M059J (cell line): Measurements from ENCODE around the gene WWC2. TPM values are rescaled to one million over a fixed set of nuclear protein-coding genes. Genes with fewer than 3 reads are reported as not detected.
A peak's percentile ranks its signal among the peaks of the same experiment; 100 is the strongest.

ENCODE experiments used
- DNase-seq: peaks from one replicate; pipeline ENCODE4 v3.0.0-alpha.2; 2012; ENCODE audit warnings: low read depth
- total RNA-seq: library from RNA; depleted of rRNA; stranded (reverse); fragments of >200 nt; shearing (Covaris generic); gene quantifications from 2 replicates; pipeline ENCODE4 v1.2.3, GENCODE V29; 2014; rRNA removed

WWC2 gene
- total RNA-seq, result 9.0 and 16.7 TPM in 2 replicates

GRCh38 chr4:183098723-183099536 lies at the start of gene WWC2:
Gene WWC2, plus strand, starts transcription at chr4:183099257. Its CDS starts 235 bp downstream, at chr4:183099492.
- peak; percentile 84 for DNase-seq

DNA sequence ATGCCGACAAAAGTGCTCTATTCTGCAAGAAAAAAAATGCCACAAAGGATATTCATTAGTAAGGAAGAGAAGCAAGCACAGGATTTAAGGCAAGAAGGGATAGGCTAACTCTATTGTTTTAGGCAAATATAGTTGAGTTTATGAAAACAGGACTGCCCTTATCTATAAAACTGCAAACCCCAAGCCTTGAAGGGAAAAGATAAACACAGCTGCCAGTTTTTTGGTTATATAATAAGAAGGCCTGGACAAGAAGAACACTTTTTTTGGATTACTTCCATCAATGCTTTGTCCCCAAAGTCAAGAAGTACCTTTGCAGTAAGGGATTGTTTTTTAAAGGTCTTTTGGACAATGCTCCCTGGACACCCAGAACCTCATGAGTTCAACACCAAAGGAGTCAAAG lies 45.4 kb upstream of the WWC2 start:
- no peak for DNase-seq

GRCh38 chr4:183057255-183057654 lies 41.8 kb upstream of the WWC2 start:
- DNase-seq, result no peak

DNA sequence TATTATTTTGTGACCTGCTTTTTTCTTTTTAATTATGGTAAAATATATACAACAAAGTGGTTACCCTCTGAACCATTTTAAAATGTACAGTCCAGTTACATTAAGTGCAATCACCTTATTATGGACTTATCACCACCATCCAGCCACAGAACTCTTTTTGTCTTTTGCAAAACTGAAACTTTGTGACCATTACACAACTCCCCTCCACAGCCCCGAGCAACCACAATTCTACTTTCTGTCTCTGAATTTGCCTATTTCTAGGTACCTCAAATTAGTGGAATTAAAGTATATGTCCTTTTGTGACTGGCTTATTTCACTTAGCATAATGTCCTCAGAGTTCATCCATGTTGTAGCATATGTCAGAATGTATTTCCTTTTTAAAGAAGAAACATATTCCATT lies 39.3 kb upstream of the WWC2 start:
- no peak for DNase-seq

- DNase-seq, result no peak
Observed at GRCh38 chr4:183068502-183068901, 30.6 kb upstream of the WWC2 start.

DNA sequence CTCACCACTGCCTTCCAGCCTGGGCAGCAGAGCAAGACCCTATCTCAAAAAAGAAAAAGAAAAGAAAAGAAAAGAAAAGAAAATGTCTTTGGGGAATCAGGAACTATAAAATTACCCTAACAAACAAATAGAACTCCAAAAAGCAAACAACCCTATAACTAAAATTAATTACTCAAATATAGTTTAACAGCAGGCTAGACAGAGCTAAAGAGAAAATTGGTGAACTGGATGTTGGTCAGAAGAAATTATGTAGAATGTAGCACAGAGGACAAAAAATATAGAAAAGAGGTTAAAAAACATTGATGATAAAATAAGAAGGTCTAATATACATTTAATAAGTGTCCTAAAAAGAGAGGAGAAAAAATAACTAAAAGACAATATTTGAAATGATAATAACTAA lies 27.8 kb upstream of the WWC2 start:
- no peak for DNase-seq

GRCh38 chr4:183072176-183072575 lies 26.9 kb upstream of the WWC2 start:
- DNase-seq, result no peak

- no peak for DNase-seq
Observed at GRCh38 chr4:183073838-183074145, 25.3 kb upstream of the WWC2 start.

DNA sequence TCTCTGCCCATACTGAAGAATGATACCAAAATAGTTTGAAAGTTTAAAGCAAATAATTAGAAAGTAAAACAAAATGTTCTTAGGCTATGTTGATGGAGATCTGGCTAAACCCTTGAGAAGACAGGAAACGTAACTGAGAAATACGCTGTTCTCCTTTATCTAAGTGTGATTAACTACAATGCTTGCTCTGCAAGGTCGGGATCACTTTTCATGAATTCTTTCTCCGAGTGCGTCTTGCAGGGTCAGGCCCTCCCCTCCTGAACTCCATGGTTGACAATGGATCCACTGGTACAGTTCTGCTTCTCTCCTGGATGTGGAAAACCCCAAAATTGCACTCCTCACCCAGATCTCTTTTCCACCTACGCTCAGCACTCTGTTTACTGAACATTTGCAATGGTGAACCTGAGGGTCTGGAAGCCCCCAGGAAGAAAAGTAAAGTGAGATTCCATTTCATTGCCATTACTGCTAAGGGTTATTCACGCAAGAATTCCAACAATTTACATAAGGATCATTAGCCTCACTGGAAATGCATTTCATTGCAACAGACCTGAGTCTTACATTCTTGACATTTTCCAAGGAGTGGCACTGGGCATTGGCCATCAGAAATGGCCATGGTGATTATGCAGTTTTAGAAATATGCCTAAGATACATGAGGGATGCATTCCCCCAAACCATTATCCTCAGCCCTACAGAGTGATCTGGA lies 24.6 kb upstream of the WWC2 start:
- peak; percentile 20 for DNase-seq

DNA sequence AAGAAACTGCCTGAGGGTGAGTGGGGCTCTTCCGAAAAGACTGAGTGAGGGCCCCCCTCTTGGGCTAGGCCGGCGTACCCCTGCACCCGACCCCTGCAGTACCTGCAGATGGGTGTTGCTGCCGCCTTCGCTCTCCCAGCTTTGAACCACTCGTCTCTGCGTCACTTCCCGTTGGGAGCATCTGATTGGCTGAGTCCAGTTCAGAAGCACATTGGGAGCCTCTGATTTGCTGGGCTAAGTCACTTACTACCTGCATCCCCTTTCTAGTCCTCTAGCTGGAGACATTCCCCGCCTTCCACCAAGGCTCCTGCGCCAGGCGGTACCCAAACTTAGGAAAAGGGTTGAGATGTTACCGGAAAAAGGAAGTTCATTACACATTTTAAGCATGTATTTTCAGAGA lies 20.4 kb upstream of the WWC2 start:
- DNase-seq, result no peak

DNA sequence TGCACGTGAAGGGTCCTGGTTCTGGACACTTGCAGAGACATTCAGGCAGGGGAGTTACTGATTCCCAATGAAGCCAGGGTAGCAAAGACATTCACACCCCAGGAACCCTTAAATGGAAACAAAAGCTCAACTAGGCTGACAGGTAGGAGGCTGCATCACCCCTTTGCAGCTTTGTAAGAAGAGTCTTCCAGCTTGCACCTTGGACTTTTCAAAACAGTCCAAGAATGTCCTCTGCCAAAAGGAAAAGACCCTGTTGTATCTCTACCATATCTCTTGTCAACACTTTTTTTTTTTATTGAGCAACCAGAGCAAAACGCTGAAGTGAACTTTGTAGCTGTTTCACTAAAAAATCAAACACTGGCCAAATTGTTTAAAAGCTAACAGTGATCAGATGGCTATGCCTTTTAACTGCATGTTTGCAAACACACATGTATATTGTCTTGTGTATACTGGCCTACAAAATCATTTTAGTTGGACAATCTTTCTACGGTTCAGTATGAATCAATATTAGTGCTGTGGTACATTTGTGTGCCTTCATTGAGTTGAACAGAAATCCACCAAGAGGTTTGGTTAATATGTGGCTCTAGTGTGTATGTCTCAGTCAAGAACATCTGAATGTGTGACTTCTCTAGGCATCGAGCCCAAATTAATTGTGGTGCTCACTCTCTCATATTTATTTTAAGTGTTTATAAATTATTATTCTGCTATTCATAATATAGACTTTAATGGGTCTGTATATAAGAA lies 18.5 kb upstream of the WWC2 start:
- DNase-seq, result no peak

- DNase-seq, result no peak
Observed at GRCh38 chr4:183081116-183081469, 18.0 kb upstream of the WWC2 start.

GRCh38 chr4:183082053-183082452 lies 17.0 kb upstream of the WWC2 start:
- no peak for DNase-seq

DNA sequence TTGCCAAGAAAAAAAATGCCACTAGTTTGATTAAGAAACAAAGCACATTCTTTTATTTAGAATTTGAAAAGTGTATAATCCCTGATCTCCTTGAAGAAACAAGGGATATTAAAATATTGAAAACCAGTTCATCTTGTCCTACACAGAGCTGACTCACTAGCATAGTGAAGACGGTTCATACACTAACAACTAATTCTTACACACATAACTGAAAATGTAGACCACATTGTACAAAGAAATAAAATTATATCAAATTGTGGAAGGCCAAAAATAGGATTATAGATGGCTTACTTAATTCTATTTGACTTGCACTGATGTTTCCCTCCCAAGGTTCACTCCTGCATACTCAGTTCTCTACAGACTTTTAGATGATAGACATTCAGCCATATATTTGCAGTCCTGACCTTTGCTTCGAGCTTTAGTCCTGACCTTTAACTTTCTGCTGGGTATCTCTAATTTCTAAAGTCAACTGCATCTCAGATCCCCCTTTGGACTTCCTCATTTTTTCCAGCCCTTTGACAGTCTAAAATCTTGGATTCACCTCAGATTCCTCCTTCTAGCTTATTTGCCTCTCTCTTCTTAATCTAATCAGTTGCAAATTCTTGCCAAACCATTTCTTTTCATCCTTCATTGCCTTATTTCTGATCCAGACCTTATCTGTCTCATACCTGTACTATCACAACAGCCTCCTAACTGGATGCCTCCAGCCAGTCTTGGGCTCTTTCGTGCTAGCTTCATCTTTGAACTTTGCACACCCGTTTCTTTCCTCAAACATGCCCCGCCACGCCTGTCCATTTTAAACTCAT lies 4.5 kb upstream of the WWC2 start:
- no peak for DNase-seq

- DNase-seq, result no peak
Observed at GRCh38 chr4:183095199-183095512, 3.9 kb upstream of the WWC2 start.

- no peak for DNase-seq
Observed at GRCh38 chr4:183096276-183096965, 2.6 kb upstream of the WWC2 start.

GRCh38 chr4:183097231-183098018 lies 1.6 kb upstream of the WWC2 start:
- DNase-seq, result no peak

GRCh38 chr4:183098019-183098722 lies 886 bp upstream of the WWC2 start:
- DNase-seq, result no peak

- DNase-seq, result peak; percentile 42
Observed at GRCh38 chr4:183099537-183100297, 660 bp downstream of the WWC2 start.

- DNase-seq, result no peak
Observed at GRCh38 chr4:183100298-183100599, 1.2 kb downstream of the WWC2 start.
